Measurements from ENCODE around the gene DKK3.

DKK3 gene

GRCh38 chr11:11971906-11972547 lies 36.4 kb downstream of the DKK3 start:
- no peak for FAIRE-seq

GRCh38 chr11:11970556-11970955 lies 37.9 kb downstream of the DKK3 start:
- no peak for DNase-seq (ENCODE audit: insufficient read length, low spot score)
- FAIRE-seq = no peak

More at GRCh38 chr11:11971906-11972547, 36.4 kb downstream of the DKK3 start:
- DNase-seq (ENCODE audit: insufficient read length, low spot score) = no peak

- FAIRE-seq = no peak
- DNase-seq (ENCODE audit: insufficient read length, low spot score) = no peak
Observed at GRCh38 chr11:11969380-11970215, 38.8 kb downstream of the DKK3 start.

- no peak for FAIRE-seq
Observed at GRCh38 chr11:11968511-11969280, 39.7 kb downstream of the DKK3 start.

GRCh38 chr11:11967669-11968510 lies 40.5 kb downstream of the DKK3 start:
- FAIRE-seq (no peak), DNase-seq (ENCODE audit: insufficient read length, low spot score) (no peak)

More at GRCh38 chr11:11968511-11969280, 39.7 kb downstream of the DKK3 start:
- no peak for DNase-seq (ENCODE audit: insufficient read length, low spot score)

GRCh38 chr11:11966826-11967668 lies 41.4 kb downstream of the DKK3 start:
- DNase-seq (ENCODE audit: insufficient read length, low spot score) = peak; percentile 72
- peak; percentile 54 for FAIRE-seq

GRCh38 chr11:11966354-11966741 lies 42.1 kb downstream of the DKK3 start:
- FAIRE-seq = no peak
- DNase-seq (ENCODE audit: insufficient read length, low spot score) = no peak

- no peak for FAIRE-seq
- no peak for DNase-seq (ENCODE audit: insufficient read length, low spot score)
Observed at GRCh38 chr11:11965656-11966353, 42.6 kb downstream of the DKK3 start.

- DNase-seq (ENCODE audit: insufficient read length, low spot score) (no peak), FAIRE-seq (no peak)
Observed at GRCh38 chr11:11965192-11965591, 43.2 kb downstream of the DKK3 start.

GRCh38 chr11:11964774-11965150 lies 43.7 kb downstream of the DKK3 start:
- FAIRE-seq = no peak
- DNase-seq (ENCODE audit: insufficient read length, low spot score) = no peak

- DNase-seq (ENCODE audit: insufficient read length, low spot score) (no peak), FAIRE-seq (no peak)
Observed at GRCh38 chr11:11963842-11964773, 44.3 kb downstream of the DKK3 start.

- DNase-seq (ENCODE audit: insufficient read length, low spot score) (no peak), FAIRE-seq (no peak)
Observed at GRCh38 chr11:11963067-11963466, 45.4 kb downstream of the DKK3 start.

- FAIRE-seq (no peak), DNase-seq (ENCODE audit: insufficient read length, low spot score) (no peak)
Observed at GRCh38 chr11:11961399-11962028, 46.9 kb downstream of the DKK3 start.

- no peak for FAIRE-seq
- no peak for DNase-seq (ENCODE audit: insufficient read length, low spot score)
Observed at GRCh38 chr11:11960687-11961086, 47.7 kb downstream of the DKK3 start.

- DNase-seq (ENCODE audit: insufficient read length, low spot score) (no peak), FAIRE-seq (no peak)
Observed at GRCh38 chr11:11959601-11960000, 48.8 kb downstream of the DKK3 start.

- FAIRE-seq = no peak
- no peak for DNase-seq (ENCODE audit: insufficient read length, low spot score)
Observed at GRCh38 chr11:11958403-11959231, 49.8 kb downstream of the DKK3 start.

GRCh38 chr11:11956006-11956405 lies 52.4 kb downstream of the DKK3 start:
- no peak for FAIRE-seq
- DNase-seq (ENCODE audit: insufficient read length, low spot score) = no peak

Measured in GM19239 (cell line).